OCI-M1 (cell line): Measurements from ENCODE around the gene UBL4B.
A peak's percentile ranks its signal among the peaks of the same experiment; 100 is the strongest.
"Not testable (repeated sequence)": the region's sequence is repeated elsewhere in the genome, so short reads cannot be mapped to it uniquely, and the experiment has no call there.

Experiments used
- DNase-seq: peaks from one replicate; lab custom pipeline; 2025; lab: John Stamatoyannopoulos, UW

Gene UBL4B

GRCh38 chr1:110112143-110112542 lies at the start of gene UBL4B:
UBL4B (plus strand) TSS chr1:110112443; CDS start chr1:110112535, 92 bp downstream.
- DNase-seq: no peak

- DNase-seq: no peak
Measured at GRCh38 chr1:110062612-110063011, 49.6 kb upstream of the UBL4B start.

GRCh38 chr1:110063781-110064180 lies 48.5 kb upstream of the UBL4B start:
- no peak for DNase-seq

GRCh38 chr1:110064576-110065337 lies 47.5 kb upstream of the UBL4B start:
- DNase-seq: no peak

- DNase-seq: no peak
Measured at GRCh38 chr1:110065841-110066240, 46.4 kb upstream of the UBL4B start.

- DNase-seq: no peak
Measured at GRCh38 chr1:110067479-110067892, 44.8 kb upstream of the UBL4B start.

GRCh38 chr1:110067893-110068645 lies 44.2 kb upstream of the UBL4B start:
- DNase-seq: no peak

- DNase-seq: no peak
Measured at GRCh38 chr1:110068646-110069403, 43.4 kb upstream of the UBL4B start.

GRCh38 chr1:110069404-110070281 lies 42.6 kb upstream of the UBL4B start:
- DNase-seq: no peak

- no peak for DNase-seq
Measured at GRCh38 chr1:110070282-110070669, 42.0 kb upstream of the UBL4B start.

GRCh38 chr1:110070671-110071242 lies 41.5 kb upstream of the UBL4B start, which contains the start of gene ALX3:
ALX3 (minus strand) TSS chr1:110070672; CDS start chr1:110070612, 60 bp downstream.
- DNase-seq: no peak

- no peak for DNase-seq
Measured at GRCh38 chr1:110074166-110074565, 38.1 kb upstream of the UBL4B start.

GRCh38 chr1:110076789-110077500 lies 35.3 kb upstream of the UBL4B start:
- no peak for DNase-seq

- not testable (repeated sequence) for DNase-seq
Measured at GRCh38 chr1:110079995-110080394, 32.2 kb upstream of the UBL4B start.

GRCh38 chr1:110081061-110081460 lies 31.2 kb upstream of the UBL4B start:
- no peak for DNase-seq

GRCh38 chr1:110082477-110082876 lies 29.8 kb upstream of the UBL4B start:
- no peak for DNase-seq

- DNase-seq: no peak
Measured at GRCh38 chr1:110083061-110083865, 29.0 kb upstream of the UBL4B start.

- DNase-seq: no peak
Measured at GRCh38 chr1:110083866-110084226, 28.4 kb upstream of the UBL4B start.

GRCh38 chr1:110084227-110085078 lies 27.8 kb upstream of the UBL4B start:
- DNase-seq: peak; percentile 74
